Measurements from ENCODE around the gene HINT3.
A peak's percentile ranks its signal among the peaks of the same experiment; 100 is the strongest.
"Not testable (repeated sequence)": the region's sequence is repeated elsewhere in the genome, so short reads cannot be mapped to it uniquely, and the experiment has no call there.

The HINT3 gene

DNA sequence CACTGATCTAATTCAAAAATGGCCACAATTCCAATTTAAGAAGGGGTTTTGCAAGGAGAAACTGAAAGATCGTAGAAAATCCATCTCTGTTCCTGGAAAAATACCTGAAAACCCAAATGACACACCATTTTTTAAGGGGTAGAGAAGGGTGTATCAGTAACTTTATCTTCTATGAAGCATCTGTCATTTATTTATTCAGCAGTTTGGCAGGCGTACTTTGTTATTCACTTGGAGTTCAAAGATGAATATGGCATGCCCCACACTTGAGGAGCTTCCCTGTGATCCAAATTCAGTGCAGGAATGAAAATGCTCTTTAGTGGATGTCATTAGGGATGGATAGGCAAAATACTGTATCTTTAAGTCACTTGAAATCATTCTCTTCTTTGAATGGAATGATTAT lies 7.2 kb downstream of the HINT3 start:
- no peak for DNase-seq

DNA sequence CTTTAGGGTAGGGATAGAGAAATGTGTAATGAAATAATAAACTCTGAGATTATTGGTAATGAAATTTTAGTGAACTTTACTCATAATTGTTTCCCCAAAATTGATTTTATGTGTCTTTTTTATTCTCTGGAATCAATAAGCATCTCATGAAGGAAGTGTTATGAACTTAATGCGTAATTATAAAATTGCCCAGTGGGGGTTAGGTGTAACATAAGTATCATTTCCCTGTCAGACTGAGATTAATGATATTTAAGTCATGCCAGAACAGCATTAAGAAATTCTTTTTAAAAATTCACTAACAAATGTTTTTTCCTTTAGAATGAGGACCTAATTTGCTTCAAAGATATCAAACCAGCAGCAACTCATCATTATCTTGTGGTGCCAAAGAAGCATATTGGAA lies 10.0 kb downstream of the HINT3 start:
- no peak for DNase-seq

DNA sequence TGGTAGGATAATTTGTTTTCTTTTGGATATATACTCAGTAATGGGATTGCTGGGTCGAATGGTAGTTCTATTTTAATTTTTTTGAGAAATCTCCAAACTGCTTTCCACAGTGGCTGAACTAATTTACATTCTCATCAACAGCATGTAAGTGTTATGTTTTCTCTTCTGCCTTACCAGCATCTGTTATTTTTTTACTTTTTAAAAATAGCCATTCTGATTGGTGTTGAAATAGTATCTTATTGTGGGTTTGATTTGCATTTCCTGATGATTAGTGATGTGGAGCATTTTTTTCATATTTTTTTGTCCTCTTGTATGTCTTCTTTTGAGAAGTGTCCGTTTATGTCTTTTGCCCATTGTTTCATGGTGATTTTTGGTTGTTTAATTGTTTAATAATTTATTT lies 11.9 kb downstream of the HINT3 start:
- DNase-seq = no peak

DNA sequence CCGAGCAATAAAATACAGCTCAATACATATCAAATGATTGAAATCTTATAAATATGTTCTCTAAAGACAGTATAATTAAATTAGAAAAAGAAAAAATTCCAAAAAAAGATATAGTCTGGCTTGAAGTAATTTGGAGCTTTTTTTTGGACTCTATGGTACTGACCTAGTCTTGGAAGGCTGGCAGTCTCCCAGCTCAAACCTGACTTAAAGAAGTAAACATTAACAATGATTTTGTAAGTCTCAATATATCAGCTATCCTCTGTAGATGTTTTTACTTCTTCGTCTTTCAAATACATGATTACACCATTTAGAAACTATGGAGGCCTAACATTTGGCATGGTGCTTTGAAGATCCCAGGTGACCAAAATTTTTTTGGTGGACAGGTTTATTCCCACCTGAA lies 14.2 kb downstream of the HINT3 start:
- DNase-seq = no peak

DNA sequence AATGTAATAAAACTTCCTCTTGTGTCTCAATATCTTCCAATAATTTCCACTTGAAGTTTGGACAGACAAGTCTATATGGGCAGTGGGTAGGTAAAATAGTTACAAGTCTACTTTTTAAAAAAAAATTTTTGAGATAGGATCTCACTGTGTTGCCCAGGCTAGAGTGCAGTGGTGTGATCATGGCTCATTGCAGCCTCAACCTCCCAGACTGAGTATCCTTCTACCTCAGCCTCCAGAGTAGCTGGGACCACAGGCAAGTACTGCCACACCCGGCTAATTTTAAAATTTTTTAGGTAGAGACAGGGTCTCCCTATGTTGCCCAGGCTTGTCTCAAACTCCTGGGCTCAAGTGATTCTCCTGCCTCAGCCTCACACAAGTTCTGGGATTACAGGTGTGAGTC lies 15.9 kb downstream of the HINT3 start:
- not testable (repeated sequence) for DNase-seq

DNA sequence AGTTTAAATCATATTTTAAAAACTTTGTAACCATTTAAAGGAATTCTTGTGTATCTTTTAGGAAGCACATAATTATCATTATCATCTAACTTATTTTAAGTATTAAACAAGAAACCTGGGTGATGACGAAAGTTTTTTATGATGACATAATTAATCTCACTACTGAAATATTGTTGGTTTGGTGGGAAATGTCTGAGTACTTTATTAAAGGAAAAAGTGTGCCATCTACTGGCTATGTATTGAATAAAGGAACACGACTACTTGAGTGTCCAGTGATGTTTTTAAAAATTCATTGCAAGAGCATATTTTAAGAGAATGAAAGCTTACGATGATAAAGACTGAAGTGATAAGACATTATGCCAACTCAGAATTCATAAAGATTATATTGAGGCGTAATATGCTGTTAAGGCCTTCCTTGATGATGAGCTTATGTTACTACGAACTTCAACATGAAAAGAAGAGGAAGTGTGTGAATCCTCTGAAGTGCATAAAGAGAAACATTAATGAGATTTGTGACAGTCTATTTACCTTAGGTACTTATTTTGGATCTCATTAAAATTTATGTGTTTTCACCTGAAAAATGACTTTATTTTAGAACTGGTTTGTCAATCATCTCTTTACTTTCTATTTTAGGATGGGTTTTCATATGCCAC lies 17.8 kb downstream of the HINT3 start:
- no peak for DNase-seq

DNA sequence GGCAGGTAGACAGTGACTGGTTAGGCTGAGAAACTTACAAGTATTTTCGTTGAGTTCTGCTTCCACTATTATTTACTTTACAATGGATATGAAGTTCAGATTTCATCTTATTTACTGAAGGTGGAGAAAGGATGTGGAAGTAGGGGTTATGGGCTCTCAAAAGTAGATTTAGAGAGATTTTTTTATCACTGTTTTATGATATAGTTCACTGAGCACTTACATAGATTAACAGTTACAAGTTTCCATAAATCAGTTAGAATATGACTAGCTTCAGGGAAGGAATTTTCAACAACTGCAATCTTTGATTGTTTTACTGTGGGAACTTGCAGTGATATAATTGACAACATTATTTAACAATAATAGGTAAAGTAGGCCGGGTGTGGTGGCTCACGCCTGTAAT lies 22.5 kb downstream of the HINT3 start:
- DNase-seq = no peak

DNA sequence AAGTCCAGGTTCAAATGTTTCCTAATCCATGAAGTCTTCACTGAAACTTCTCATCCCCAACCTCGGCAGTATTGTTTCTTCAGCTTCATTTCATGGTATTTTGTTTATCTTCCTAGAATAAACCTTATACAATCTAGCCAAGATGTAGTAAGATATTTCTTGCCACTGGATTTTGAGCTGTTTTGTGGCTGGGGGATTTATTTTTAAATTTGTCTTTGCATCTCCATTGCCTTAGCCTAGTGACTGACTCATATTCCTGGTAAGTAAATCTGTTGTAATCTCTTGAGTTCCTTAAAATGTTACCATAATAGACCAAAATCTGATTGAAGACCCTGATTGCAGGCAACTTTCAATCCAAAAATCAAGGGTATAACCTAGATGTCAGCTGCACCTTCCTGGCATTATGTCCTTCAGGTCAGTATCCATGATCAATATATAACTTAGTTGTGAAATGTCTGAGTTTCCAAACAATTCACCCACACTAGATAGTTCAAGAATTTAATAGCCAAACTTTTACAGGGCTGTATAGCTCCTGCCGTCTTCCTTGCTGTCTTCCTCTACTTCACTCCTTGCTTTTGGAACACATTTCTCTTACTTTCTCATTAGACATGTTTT lies 25.1 kb downstream of the HINT3 start:
- no peak for DNase-seq

DNA sequence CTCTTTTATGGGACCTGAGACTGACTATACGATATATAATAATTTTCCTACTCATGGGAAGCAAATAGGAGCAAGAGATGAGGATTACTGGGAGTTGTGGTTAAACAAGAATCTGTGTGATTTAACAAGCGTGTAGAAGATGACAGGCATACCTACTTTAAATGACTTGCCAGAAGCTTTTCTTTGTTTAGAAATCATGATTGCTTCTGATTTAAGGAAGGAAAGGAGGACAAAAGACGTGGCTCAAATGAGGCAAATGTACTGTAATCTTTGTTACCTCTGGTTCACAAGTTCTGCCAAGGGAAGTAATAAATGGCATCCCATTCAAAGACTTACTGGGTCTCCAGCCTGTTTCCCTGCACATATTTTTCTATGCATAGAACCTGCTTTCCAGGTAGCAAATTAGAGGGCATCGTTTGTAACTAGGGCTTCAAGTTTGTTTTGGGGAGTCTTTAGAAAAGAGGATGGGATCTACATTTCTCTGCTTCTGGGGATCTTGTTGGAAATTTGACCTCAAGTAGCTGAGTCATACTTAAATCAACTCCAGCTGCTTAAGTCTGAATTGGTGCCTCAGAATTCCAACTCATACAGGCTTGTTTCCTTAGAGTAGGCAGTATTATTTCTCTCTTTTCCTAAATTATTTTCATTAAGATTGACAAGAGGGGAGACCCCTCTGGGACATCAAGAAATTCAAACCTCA lies 26.8 kb downstream of the HINT3 start:
- DNase-seq = no peak

DNA sequence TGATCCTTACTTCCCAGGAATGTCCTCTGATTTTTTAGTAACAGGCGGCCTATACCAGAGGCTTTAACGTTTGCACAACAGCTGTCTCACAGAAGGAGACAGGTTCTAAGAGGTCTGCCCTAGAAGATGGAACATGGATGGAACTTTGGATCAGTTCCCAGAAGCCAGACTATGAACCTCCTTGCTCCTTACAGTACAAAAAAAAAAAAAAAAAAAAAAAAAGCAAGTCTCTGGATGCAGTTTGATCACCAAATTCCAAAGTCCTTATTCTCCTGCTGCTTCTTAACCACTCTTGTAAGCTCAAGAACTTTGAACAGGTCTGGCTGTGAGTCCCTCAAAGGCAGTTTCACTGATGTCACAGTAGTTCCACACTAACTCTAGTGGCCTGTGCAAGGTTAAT lies 27.7 kb downstream of the HINT3 start:
- no peak for DNase-seq

DNA sequence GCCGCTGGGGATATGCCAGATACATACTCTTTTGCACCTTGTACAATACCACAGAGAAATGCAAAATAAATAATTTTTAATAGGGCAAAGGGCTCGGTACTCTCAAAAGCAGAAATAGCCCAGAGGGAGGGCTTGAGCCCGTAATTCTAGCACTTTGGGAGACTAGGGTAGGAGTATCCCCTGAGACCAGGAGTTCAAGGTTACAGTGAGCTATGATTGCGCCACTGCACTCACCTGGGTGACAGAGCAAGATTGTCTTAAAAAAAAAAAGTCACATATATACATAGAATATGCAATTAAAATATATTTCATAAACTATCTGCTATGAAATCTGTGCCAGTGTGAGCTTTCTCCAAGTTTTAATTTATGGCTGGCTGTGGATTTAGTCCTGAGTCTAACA lies 29.0 kb downstream of the HINT3 start:
- no peak for DNase-seq

DNA sequence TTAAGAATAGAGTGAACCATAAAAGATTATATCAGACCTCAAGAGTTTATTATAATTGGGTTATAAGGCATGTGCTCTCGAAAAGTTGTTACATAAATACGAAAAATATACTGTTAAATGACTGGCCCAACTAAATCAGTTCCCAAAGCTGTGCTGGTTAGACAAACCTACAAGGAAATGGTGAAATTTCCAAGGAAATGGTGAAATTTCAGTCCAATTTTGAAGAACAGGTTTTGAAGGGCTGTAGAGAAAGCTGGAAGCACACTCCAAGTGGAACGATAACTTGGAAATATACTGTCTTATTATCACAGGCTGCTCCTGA lies 29.4 kb downstream of the HINT3 start:
- no peak for DNase-seq

DNA sequence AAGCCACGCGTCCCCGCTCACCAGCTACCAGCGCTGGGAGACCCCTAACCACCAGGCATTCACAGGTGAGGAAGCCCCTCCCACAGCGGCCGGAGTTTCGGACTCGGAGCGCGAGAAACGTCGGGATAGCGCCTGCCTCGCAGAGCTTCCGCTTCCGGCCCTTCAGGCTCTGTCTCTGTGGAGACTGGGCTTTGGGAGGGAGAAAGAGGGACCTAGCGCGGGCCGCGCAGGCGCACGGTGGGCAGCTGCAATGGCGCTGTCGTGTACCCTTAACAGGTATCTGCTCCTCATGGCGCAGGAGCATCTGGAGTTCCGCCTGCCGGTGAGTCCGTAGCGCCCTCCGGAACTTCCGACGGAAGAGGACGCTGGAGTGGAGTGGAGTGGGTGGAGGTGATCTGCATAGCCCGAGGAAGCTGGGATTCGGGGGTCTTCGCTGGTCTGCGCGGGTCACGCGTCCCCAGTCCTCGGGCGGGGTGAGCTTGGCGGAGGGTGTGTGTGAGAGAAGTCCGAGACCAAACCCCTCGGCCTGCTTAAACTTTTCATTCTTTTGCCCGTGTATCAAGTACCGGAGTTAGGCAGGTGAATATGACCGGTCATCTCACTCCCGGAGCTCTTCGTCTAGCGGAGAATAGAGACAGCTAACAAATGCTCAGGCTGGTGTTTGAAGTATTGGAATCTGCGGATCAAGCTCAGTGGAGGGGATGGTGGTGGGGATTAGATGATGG lies 29.9 kb downstream of the HINT3 start, which contains the start of gene TRMT11:
TSS of gene TRMT11 (plus strand) at position 240 of the 725 bp plus-strand sequence. CDS start at position 251, 11 bp downstream.
- DNase-seq = peak; percentile 94

DNA sequence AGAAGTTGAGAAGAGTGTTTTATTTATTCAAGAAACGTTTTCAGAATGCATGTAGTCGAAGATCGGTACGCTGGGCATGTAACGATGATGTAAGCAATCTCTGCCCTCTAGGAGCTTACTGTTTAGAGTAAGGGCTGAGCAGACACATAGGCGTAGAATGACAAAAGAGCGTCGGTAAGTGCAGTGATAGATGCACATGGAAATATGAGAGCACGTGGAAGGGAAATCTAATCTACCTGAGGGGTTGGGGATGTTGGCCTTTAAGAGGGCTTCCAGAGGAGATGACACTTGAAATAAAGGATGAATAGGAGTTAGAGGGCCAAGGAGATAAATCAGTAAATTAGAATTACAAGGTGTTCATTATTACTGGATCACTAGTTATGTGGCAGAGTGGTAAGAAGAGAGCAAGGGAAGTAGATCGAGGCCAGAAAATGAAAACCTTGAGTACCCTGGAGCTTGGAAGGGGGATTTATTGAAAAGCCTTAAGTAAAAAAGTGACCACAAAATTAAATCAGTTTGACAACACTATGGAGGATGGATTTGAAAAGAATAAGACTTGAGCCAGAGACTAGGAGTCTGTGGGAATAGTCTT lies 30.6 kb downstream of the HINT3 start:
- no peak for DNase-seq

DNA sequence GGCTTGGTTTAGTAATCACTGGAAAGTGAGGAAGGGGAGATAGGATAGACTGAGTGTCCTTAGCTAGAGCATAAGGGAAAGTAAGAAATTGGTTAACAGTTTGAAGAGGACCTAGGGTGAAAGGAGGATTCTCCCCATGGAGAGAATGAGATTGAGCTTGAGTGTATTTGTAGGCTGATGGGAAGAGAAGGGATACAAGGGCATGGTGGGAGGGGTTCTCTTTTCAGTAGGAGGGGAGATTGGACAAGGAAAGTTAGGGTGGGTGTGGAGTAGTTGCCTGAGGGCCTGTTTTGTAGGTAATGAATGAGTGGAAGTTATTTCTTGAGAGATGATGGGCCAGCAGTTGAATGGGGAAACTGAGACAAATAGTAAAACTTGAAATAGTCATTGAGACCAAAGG lies 31.7 kb downstream of the HINT3 start:
- no peak for DNase-seq

DNA sequence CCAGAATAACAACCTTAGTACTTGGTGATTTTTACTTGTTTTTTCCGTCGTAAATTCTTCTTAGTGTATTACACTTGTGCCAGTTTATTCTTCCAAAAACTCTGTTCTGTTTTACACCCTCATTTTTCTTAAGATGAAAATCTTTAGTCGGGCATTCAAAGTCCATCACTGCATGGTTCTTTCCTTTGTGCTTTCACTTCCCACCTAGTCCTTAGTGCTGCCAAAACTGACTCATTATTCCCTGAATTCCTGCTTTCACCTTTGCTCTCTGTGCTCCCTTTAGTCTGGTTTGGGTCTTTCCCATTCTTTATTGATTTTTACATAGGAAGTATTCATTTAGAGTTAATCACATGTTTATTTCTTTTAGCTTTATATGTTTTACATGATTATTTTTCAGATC lies 33.1 kb downstream of the HINT3 start:
- no peak for DNase-seq

DNA sequence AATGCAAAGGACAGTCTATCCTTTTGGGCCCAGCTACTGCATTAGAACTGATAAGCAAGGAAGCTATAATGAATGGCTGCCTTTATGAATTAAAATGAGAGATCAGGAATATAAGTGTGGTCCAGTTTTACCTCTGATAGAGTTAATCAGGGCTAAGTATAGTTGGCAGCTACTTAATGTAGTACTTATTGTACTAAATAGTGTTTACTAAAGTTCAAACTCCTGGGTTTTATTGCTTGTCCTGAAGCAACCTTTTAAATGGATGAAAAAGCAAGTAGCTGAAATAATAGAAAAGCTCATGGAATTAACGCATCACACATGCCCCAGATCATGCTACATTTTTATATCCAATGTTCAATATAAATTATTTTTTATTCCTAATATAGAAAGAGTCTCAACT lies 35.1 kb downstream of the HINT3 start:
- no peak for DNase-seq

DNA sequence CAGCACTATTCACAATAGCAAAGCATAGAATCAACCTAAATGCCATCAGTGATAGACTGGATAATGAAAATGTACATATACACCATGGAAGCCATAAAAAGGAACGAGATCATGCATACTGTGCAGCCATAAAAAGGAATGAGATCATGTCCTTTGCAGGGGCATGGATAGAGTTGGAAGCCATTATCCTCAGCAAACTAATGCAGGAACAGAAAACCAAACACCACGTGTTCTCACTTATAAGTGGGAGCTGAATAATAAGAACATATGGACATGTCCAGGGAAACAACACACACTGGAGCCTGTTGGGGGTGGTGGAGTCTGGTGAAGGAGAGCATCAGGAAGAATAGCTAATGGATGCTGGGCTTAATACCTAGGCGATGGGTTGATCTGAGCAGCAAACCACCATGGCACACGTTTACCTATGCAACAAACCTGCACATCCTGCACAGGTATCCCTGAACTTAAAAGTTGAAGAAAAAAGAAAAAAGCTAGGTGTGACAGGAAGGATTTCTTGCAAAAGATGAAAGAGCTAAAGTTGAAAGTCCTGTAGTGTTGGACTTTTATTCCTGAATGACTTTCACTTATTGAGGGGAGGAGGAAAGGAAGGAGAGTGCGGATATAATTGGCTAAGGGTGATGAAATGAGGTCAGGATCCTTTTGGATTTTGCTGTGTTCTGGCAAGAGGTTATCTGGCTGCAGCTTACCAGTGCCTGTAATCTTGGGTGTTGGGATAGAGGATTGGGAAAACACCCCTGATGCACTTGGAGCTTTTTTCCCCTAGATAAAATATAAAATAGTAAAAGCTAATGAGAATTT lies 38.3 kb downstream of the HINT3 start:
- no peak for DNase-seq

DNA sequence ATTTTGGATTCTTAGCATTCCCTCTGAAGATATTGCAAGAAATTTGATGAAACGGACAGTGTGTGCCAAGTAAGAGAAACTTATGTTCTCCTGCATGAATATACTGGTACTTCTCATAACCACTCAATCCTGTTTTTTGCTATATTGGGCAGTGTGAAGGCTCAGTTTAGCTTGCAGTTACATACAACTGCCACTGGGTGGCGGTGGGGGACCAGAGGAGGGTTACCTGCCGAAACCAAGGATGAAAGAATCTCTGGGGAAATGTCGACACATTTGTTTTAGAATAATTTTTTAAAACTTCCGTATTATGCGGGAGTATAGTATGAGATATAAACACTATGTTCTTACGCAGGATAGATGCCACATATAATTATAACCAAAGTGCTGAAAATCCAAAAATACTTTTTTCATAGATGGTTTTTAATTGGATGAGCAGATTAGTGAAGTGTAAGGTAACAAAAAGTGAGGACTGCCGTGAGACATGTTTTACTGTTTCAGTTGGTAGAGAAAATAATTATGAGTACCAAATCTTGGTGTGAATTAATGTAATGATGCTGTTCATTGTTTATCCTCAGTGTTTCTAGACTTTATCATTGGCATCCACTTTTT lies 39.5 kb downstream of the HINT3 start:
- DNase-seq = peak; percentile 87

DNA sequence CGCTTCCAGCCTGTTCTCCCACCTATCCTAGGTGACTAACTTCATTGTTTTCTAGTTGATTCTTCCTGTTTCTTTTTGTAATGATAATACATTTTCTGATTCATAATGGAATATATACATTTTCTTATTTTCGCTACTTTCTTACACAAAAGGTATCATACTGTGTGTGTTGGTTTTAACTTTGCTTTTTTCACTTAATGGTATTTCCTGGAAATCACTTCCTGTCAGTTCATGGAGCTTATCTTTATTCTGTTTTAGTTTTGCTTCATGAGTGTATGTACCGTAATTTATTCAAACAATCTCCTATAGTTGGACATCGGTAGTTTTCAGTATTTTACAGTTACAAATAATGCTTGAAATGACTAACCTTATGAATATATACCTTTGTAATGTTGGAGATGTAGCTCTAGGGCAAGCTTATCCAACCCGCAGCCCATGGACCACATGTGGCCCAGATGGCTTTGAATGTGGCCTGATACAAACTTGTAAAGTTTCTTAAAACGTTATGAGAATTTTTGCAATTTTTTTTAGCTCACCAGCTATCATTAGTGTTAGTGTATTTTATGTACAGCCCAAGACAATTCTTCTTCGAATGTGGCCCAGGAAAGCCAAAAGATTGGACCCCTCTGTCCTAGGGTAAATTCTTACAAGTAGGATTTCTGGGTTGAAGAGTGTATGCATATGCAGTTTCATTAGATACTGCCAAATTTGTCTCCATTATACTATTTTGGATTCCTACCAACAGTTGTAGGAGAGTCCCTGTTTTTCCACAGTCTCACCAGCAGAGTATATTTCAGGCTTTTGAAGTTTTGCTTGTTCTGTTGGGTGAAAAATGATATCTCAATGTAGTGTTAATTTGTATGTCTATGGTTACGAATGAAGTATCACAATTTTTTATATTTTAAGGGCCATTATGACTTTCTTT lies 46.4 kb downstream of the HINT3 start:
- DNase-seq = no peak

DNA sequence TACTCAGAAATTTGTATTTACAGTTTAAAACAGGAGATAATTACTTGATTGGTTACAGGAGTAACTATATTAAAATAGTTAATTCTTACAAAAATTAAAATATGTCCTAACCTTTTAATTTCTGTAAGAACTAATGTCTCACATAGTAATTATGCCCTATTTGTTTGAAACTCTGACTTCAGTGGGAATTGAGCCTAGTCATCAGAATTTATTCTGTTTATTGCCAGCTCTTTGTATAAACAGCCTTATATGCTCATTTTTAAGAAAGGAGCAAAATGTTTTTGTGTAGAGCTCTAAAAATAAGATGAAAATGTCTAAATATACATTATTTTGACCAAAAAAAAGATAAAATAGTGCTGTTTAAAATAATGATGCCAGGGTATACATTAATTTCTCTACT lies 51.2 kb downstream of the HINT3 start:
- no peak for DNase-seq
